GM23338 (cell line): ENCODE measurements around the gene SCN7A. TPM values are rescaled to one million over a fixed set of nuclear protein-coding genes. Genes with fewer than 3 reads are reported as not detected.

Source experiments
- ATAC-seq: fragments of 200-7000 bp; cut with Tn5 transposase; 3 replicates; pipeline ENCODE4 v1.9.1; 2020
- DNase-seq: peaks from one replicate; pipeline ENCODE4 v3.0.0-alpha.2; 2015; ENCODE audit warnings: low spot score
- H2AFZ ChIP-seq: fragments of 200-600 bp; sonication (generic); 2 replicates; pipeline ENCODE4 v1.8.0; 2016; ENCODE audit warnings: antibody characterized with exemption, mild to moderate bottlenecking, moderate library complexity
- H3F3A ChIP-seq: fragments of 200-600 bp; sonication (generic); replicated peaks from 2 replicates; pipeline ENCODE4 v1.8.0; 2017; ENCODE audit warnings: antibody characterized with exemption, mixed run types, low read depth
- H3K27ac ChIP-seq: fragments of 200-600 bp; sonication (generic); 2 replicates; pipeline ENCODE4 v1.6.1; 2016; ENCODE audit warnings: low read depth
- H3K27me3 ChIP-seq: fragments of 200-600 bp; sonication (generic); 2 replicates; pipeline ENCODE4 v1.8.0; 2016; ENCODE audit warnings: mild to moderate bottlenecking, mixed run types, moderate library complexity; ENCODE audit not compliant: insufficient read depth
- H3K36me3 ChIP-seq: fragments of 200-600 bp; sonication (generic); 2 replicates; pipeline ENCODE4 v1.8.0; 2016; ENCODE audit warnings: mild to moderate bottlenecking; ENCODE audit not compliant: insufficient read depth
- H3K4me1 ChIP-seq: fragments of 200-600 bp; sonication (generic); 2 replicates; pipeline ENCODE4 v1.8.0; 2016; ENCODE audit warnings: mild to moderate bottlenecking, moderate library complexity; ENCODE audit not compliant: insufficient read depth
- H3K4me2 ChIP-seq: fragments of 200-600 bp; sonication (generic); 2 replicates; pipeline ENCODE4 v1.7.1; 2017; ENCODE audit warnings: mixed run types
- H3K4me3 ChIP-seq: fragments of 200-600 bp; sonication (generic); 2 replicates; pipeline ENCODE4 v1.6.1; 2016; ENCODE audit warnings: mixed run types
- H3K79me2 ChIP-seq: fragments of 200-600 bp; sonication (generic); replicated peaks from 2 replicates; pipeline ENCODE4 v1.8.0; 2017; ENCODE audit warnings: mild to moderate bottlenecking; ENCODE audit not compliant: insufficient read depth
- H3K9me2 ChIP-seq: fragments of 200-600 bp; sonication (generic); 2 replicates; pipeline ENCODE4 v1.8.0; 2017; ENCODE audit not compliant: insufficient read depth
- H4K20me1 ChIP-seq: fragments of 200-600 bp; sonication (generic); replicated peaks from 2 replicates; pipeline ENCODE4 v1.8.0; 2017; ENCODE audit warnings: mild to moderate bottlenecking; ENCODE audit not compliant: insufficient read depth
- H3K27ac Mint-ChIP-seq: 2 replicates; pipeline ENCODE4 v1.8.0; 2020; ENCODE audit warnings: inconsistent platforms, mild to moderate bottlenecking, moderate library complexity, mixed read lengths
- H3K27me3 Mint-ChIP-seq: 3 replicates; pipeline ENCODE4 v1.8.0; 2022; ENCODE audit warnings: low read depth, mild to moderate bottlenecking, moderate library complexity, mixed read lengths, inconsistent platforms; ENCODE audit not compliant: insufficient read depth, poor library complexity
- H3K36me3 Mint-ChIP-seq: 3 replicates; pipeline ENCODE4 v1.8.0; 2021; ENCODE audit warnings: low read depth, mild to moderate bottlenecking, inconsistent platforms, moderate library complexity, mixed read lengths
- H3K4me1 Mint-ChIP-seq: 3 replicates; pipeline ENCODE4 v1.8.0; 2020; ENCODE audit warnings: mild to moderate bottlenecking, inconsistent platforms, mixed read lengths
- H3K4me3 Mint-ChIP-seq: 3 replicates; pipeline ENCODE4 v1.8.0; 2021; ENCODE audit warnings: moderate library complexity, mild to moderate bottlenecking, inconsistent platforms, mixed read lengths
- H3K9me3 Mint-ChIP-seq: 3 replicates; pipeline ENCODE4 v1.8.0; 2020; ENCODE audit warnings: moderate library complexity, mild to moderate bottlenecking, inconsistent platforms, mixed read lengths
- ETS1 ChIP-seq: IDR thresholded peaks from 2 replicates; pipeline ENCODE4 v1.6.1; 2016; ENCODE audit warnings: antibody characterized with exemption
- REST ChIP-seq: IDR thresholded peaks from one replicate; pipeline ENCODE4 v1.6.1; 2018; ENCODE audit warnings: antibody characterized with exemption; ENCODE audit not compliant: unreplicated experiment
- ZNF114 ChIP-seq: fragments of 250-450 bp; sonication (Bioruptor Pico); IDR thresholded peaks from 2 replicates; pipeline ENCODE4 v1.5.0; 2020; ENCODE audit warnings: mild to moderate bottlenecking, moderate library complexity
- ZNF331 ChIP-seq: fragments of 250-450 bp; sonication (Bioruptor Pico); IDR thresholded peaks from 2 replicates; pipeline ENCODE4 v1.5.0; 2020; ENCODE audit warnings: low read depth, mild to moderate bottlenecking, moderate library complexity
- polyA plus RNA-seq: library from polyadenylated mRNA; unstranded; fragments of >200 nt; fragmentation: Nextera tagmentation; extraction: Ambion mirVana; gene quantifications from 2 replicates; pipeline ENCODE4 v1.2.1, GENCODE V29; 2016
- total RNA-seq: library from RNA; depleted of rRNA; stranded (reverse); fragments of >200 nt; shearing (Covaris generic); gene quantifications from 2 replicates; pipeline ENCODE4 v1.2.3, GENCODE V29; 2014
- TF ChIP-seq, protein P1 (sequence below): fragments of 250-450 bp; sonication (Bioruptor Pico); IDR thresholded peaks from 2 replicates; pipeline ENCODE4 v1.5.0; 2020; ENCODE audit warnings: mild to moderate bottlenecking, moderate library complexity

SCN7A gene
- total and polyA plus RNA-seq, 2 experiments from 2014 or later: 0.10 to 0.42 TPM

- TF ChIP-seq ZNF331 (CRISPR knock-in tag): no peak
- peaks cover 8% of the 10 kb centered on the region for H3K4me1 Mint-ChIP-seq
- Histone ChIP-seq H3K4me1 (no peaks in the 10 kb centered on the region), H3F3A (no peaks in the 10 kb centered on the region), H3K4me3 (no peak overlapping the region), H3K9me2 (no peaks in the 10 kb centered on the region), H3K4me2 (no peak overlapping the region), H2AFZ (no peak overlapping the region), H3K27me3 (no peaks in the 10 kb centered on the region), H3K27ac (no peak overlapping the region), H3K79me2 (no peaks in the 10 kb centered on the region), H4K20me1 (no peaks in the 10 kb centered on the region), H3K36me3 (no peaks in the 10 kb centered on the region)
- peaks cover 16% of the 10 kb centered on the region; the same call in 2 of the 3 replicates for H3K36me3 Mint-ChIP-seq
- ATAC-seq (no peak), DNase-seq (no peak)
- H3K9me3 Mint-ChIP-seq: peaks cover 19% of the 10 kb centered on the region
- H3K27ac Mint-ChIP-seq: no peak overlapping the region
- peaks cover 2% of the 10 kb centered on the region for H3K27me3 Mint-ChIP-seq
- H3K4me3 Mint-ChIP-seq: no peak overlapping the region
These were observed 57.1 kb downstream of the SCN7A start for GRCh38 chr2:166436976-166437375.

GRCh38 chr2:166436189-166436588, 57.9 kb downstream of the SCN7A start:
- peaks cover 19% of the 10 kb centered on the region for H3K9me3 Mint-ChIP-seq
- DNase-seq (peak; percentile 34), ATAC-seq (peak; percentile 38; the same call in 2 of the 3 replicates)
- no peak overlapping the region for H3K4me3 Mint-ChIP-seq
- H3K4me1 Mint-ChIP-seq: peaks cover 8% of the 10 kb centered on the region
- H3K27ac Mint-ChIP-seq: peak overlapping the region; percentile 65; the same call in 1 of the 2 replicates
- peaks cover 2% of the 10 kb centered on the region for H3K27me3 Mint-ChIP-seq
- peaks cover 16% of the 10 kb centered on the region; the same call in 2 of the 3 replicates for H3K36me3 Mint-ChIP-seq
- TF ChIP-seq REST (no peak), ETS1 (no peak), ZNF114 (CRISPR knock-in tag) (no peak)
- TF ChIP-seq, protein P1, sequence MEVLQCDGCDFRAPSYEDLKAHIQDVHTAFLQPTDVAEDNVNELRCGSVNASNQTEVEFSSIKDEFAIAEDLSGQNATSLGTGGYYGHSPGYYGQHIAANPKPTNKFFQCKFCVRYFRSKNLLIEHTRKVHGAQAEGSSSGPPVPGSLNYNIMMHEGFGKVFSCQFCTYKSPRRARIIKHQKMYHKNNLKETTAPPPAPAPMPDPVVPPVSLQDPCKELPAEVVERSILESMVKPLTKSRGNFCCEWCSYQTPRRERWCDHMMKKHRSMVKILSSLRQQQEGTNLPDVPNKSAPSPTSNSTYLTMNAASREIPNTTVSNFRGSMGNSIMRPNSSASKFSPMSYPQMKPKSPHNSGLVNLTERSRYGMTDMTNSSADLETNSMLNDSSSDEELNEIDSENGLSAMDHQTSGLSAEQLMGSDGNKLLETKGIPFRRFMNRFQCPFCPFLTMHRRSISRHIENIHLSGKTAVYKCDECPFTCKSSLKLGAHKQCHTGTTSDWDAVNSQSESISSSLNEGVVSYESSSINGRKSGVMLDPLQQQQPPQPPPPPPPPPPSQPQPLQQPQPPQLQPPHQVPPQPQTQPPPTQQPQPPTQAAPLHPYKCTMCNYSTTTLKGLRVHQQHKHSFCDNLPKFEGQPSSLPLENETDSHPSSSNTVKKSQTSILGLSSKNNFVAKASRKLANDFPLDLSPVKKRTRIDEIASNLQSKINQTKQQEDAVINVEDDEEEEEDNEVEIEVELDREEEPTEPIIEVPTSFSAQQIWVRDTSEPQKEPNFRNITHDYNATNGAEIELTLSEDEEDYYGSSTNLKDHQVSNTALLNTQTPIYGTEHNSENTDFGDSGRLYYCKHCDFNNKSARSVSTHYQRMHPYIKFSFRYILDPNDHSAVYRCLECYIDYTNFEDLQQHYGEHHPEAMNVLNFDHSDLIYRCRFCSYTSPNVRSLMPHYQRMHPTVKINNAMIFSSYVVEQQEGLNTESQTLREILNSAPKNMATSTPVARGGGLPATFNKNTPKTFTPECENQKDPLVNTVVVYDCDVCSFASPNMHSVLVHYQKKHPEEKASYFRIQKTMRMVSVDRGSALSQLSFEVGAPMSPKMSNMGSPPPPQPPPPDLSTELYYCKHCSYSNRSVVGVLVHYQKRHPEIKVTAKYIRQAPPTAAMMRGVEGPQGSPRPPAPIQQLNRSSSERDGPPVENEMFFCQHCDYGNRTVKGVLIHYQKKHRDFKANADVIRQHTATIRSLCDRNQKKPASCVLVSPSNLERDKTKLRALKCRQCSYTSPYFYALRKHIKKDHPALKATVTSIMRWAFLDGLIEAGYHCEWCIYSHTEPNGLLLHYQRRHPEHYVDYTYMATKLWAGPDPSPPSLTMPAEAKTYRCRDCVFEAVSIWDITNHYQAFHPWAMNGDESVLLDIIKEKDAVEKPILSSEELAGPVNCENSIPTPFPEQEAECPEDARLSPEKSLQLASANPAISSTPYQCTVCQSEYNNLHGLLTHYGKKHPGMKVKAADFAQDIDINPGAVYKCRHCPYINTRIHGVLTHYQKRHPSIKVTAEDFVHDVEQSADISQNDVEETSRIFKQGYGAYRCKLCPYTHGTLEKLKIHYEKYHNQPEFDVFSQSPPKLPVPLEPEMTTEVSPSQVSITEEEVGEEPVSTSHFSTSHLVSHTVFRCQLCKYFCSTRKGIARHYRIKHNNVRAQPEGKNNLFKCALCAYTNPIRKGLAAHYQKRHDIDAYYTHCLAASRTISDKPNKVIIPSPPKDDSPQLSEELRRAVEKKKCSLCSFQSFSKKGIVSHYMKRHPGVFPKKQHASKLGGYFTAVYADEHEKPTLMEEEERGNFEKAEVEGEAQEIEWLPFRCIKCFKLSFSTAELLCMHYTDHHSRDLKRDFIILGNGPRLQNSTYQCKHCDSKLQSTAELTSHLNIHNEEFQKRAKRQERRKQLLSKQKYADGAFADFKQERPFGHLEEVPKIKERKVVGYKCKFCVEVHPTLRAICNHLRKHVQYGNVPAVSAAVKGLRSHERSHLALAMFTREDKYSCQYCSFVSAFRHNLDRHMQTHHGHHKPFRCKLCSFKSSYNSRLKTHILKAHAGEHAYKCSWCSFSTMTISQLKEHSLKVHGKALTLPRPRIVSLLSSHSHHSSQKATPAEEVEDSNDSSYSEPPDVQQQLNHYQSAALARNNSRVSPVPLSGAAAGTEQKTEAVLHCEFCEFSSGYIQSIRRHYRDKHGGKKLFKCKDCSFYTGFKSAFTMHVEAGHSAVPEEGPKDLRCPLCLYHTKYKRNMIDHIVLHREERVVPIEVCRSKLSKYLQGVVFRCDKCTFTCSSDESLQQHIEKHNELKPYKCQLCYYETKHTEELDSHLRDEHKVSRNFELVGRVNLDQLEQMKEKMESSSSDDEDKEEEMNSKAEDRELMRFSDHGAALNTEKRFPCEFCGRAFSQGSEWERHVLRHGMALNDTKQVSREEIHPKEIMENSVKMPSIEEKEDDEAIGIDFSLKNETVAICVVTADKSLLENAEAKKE (CRISPR knock-in tag): no peak
- Histone ChIP-seq H3K79me2 (no peaks in the 10 kb centered on the region), H2AFZ (no peak overlapping the region), H4K20me1 (no peaks in the 10 kb centered on the region), H3K4me1 (no peaks in the 10 kb centered on the region), H3K4me2 (0 out of 2 replicates have a peak overlapping the region, but pooled peaks have one; percentile 4), H3K36me3 (no peaks in the 10 kb centered on the region), H3K27ac (no peak overlapping the region), H3K4me3 (no peak overlapping the region), H3F3A (no peaks in the 10 kb centered on the region), H3K9me2 (no peaks in the 10 kb centered on the region), H3K27me3 (no peaks in the 10 kb centered on the region)
